Activated CD8-positive, alpha-beta memory T cell treated with anti-CD3 and anti-CD28 coated beads for 24 hours (primary cell): ENCODE data around the gene AHDC1.
"Not testable (repeated sequence)": the region's sequence is repeated elsewhere in the genome, so short reads cannot be mapped to it uniquely, and the experiment has no call there.

Experiments used
- DNase-seq: peaks from one replicate; pipeline ENCODE4 v3.0.0-alpha.2; 2020

The AHDC1 gene

DNA sequence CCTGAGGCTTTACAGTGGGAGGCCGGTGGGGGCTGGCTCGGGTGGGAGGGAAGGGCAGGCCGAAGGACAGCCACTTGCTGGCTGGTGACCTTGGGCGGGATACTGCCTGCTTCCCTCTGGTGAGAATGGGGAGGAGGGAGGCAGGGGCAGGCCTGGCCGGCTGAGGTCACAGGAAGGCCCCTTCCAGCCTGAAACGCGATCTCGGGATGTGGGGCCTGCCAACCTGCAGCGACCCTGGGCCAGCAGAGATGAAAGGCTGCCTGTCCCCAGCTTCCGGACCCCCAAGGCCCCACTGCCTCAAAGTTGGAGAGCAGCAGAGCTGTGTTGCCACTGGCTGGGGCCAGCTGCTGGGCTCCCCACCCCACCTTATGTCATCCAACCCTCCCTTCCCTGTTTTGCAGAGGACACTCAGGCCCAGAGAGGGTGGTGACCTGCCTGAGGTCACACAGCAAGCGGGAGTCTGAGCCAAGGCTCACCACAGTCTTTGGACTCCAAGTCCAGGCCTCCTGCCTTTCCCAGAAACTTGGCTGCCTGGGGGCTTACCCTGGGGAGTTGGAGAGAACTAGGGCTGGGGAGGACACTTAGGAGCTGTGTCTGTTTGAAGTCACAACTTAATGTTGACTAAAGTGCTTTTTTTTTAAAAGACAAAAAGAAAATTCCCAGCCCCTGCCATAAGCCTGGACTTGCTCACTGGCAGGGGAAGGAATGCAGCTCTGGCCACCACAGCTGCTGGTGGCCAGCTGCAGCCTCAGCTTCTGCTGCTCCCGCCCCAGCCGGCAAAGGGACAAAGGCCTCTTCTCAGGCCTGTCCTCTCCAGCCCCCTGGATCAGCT lies 99.1 kb downstream of the AHDC1 start:
- no peak for DNase-seq

DNA sequence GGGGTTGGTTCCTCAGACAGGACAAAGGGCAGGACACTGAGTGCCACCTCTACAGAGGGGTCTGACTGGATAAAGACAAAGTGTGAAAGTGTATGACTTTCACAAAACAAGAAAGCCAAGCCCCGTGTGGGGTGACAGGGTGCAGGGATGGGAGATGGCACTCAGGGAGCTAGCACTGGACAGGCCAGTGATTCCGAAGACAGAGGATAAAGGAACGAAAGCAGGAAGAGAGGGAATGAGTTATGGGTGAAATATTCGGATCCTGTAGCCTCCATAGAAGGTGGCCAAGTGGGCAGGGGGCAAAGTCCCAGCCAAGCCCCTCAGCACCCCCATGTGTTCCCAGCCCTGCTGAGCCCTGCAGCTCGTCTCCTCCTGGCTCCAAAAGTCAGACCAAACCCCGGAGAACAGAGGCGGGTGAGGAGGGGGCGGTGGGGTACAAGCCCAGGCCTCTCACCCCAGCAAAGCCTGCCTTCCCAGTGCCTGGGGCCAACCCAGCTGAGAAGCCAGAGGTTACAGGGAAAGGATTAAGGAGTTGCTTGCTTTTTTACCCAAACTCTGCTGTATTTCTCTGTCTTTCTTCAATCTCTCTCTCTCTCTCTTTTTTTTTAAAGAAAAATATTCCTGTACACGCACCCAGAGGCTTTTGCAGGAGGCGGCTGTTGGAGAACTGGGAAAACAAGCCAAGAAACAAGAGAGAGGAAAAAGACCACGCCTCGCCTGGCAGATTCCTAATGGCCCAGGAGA lies 99.9 kb downstream of the AHDC1 start:
- no peak for DNase-seq

DNA sequence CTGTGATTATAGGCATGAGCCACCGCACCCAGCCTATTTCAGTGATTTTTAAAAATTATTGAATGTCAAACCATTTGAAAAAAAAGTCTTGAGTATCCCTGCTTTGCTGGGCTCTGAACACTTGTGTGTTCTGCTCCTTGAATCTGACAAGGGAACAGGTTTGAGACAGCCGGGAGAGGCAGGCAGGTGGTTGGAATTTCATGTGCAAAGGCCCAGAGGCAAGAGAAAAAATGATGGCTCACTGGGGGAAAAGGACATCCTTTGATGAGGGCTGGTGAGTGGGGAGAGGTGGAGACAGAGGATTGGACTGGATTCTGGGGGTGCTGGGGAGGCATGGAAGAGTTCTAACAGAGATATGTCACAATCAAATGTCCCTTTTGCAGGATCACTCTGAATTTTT lies 100.9 kb downstream of the AHDC1 start:
- no peak for DNase-seq

DNA sequence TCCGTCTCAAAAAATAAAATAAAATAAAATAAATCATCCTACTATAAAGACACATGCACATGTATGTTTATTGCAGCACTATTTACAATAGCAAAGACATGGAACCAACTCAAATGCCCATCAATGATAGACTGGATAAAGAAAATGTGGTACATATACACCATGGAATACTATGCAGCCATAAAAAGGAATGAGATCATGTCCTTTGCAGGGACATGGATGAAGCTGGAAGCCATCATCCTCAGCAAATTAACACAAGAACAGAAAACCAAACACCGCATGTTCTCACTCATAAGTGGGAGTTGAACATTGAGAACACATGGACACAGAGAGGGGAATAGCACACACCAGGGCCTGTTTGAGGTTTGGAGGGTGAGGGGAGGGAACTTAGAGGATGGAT lies 102.8 kb downstream of the AHDC1 start:
- DNase-seq: not testable (repeated sequence)

DNA sequence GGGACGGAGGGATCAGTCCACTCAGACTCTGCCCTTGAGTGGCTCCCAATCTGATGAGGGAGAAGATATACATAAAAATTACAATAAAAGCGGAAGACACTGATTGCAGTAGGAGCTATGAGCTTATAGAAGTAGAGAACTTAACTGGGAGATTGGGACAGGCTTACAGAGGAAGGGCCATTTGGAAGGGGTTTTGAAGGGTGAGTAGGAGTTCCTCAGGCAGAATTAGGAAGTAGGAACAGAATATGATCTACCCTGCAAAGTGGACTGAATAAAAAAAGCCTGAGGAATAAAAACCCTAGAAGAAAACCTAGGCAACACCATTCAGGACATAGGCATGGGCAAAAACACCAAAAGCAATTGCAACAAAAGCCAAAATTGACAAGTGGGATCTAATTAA lies 104.8 kb downstream of the AHDC1 start:
- DNase-seq: no peak

GRCh38 chr1:27496604-27497155 lies 107.3 kb downstream of the AHDC1 start:
- no peak for DNase-seq

DNA sequence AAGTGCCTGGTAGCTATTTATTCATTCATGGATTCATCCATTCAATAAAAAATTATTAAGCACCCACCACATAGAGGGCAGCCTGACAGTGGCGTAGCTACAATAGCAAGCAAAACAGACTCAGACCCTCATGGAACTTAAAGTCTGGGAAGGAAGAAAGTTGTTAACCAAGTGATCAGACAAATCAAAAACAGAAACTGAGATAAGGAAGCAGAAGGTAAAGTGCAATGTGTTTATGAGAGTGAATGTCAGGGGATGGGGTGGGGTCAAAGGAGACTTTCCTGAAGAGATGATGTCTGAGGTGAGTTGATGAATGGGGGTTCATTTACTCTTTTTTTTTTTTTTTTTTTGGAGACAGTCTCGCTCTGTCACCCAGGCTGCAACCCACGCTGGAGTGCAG lies 111.1 kb downstream of the AHDC1 start:
- DNase-seq: no peak

- DNase-seq: no peak
Observed at GRCh38 chr1:27491748-27492700, 111.9 kb downstream of the AHDC1 start.

DNA sequence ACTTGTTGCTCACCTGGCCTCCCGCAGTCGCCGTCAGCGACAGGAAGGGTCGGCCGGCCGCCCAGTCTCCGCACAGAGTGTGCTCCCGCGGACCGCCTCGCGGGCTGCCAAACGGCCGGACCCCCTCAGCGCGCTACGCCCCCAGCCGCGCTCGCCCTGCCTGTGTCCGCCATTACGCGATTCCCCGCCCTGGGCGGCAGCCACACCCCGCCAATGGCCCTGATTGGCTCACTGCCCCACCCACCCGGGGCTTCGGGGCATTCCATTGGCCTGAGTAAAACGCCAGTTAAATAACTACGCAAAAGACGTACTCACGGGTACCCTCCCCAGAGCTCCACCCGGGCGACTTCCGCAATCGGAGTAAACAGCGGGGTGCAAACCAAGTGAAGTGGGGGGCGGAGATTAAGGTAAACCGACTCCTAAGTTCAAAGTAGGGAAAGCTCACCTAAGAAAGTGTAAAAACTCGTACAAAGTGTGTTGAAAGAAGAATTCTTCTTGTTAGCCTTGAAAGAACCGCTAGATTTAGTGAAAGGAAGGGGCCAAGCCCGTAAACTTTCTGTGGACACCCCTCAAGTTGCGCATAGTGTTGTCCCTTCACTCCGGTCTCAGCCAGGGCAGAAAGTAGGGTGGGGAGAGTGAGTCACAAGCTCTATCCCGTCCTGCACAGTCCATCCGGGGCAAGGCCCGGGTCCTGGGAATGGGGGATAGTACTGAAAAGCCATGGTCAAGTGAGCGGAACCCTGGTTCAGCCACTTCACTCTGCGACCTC lies 113.8 kb downstream of the AHDC1 start, which contains the start of gene WASF2:
WASF2 (minus strand) TSS at position 195 of the 769 bp plus-strand sequence. CDS start 61,277 bp downstream, outside the sequence.
- DNase-seq: peak; percentile 98

GRCh38 chr1:27489501-27489972 lies 114.4 kb downstream of the AHDC1 start:
- DNase-seq: no peak

DNA sequence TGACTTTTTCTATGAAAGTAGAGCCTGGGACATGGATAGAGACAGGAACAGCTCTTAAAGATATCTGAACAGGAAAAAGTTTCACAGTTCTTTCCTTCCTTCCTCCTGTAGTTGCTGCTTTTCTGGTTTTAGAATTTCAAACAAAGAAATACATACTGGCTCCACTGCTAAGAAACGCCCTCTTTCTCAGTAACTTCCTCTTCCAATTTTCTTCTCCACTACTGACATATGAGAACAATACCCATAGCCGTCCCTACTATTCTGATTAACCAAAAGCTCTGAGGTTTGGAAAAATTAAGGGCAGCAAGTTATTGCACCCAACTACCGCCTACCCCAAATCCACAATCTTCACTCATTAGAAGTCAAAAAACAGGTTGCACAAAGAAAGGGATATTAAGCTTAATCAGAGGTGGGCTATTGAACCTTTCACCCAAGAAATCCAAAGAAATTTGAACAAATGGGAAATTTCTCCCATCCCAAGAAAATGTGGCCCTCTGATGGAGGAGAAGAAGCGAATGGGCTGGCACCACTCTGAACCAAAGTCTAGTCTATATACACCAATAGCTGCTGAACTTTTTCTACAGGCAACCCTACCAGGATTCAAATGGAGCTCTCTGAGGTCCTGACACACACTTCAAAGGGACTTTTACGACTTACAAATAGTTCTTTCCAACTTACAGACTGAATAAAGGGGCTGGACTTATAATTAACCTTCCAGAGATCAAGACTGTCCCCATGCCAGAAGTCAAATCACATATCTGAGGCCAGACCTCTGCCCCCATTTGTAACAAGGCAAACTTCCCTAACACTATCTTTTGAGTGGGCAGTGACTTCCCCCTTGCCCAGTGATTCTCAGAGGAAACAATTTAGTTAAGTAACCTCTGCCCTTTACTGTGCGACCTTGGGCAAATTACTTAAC lies 115.7 kb downstream of the AHDC1 start:
- DNase-seq: no peak

GRCh38 chr1:27485363-27485762 lies 118.6 kb downstream of the AHDC1 start:
- no peak for DNase-seq
